ENCODE results near the gene DGKD. TPM values are rescaled to one million over a fixed set of nuclear protein-coding genes. Genes with fewer than 3 reads are reported as not detected.

DGKD gene
- total and polyA plus RNA-seq, 2 donors (not counting 1 experiment from before 2014, with no cell fraction given): 224 to 396 TPM

GRCh38 chr2:233341296-233341695, 13.0 kb upstream of the DGKD start:
- Histone ChIP-seq H3K79me2 (ENCODE audit: control insufficient read depth, insufficient read depth, low read length) (no peaks in the 10 kb centered on the region), H4K20me1 (ENCODE audit: control insufficient read depth, insufficient read depth, low read length, poor library complexity, severe bottlenecking) (no peaks in the 10 kb centered on the region), H3K9ac (ENCODE audit: low read length) (no peak overlapping the region), H2AFZ (ENCODE audit: insufficient read depth, low read depth, low read length, poor library complexity, severe bottlenecking) (no peak overlapping the region), H3K4me2 (replicated peaks; ENCODE audit: low read depth, low read length, poor library complexity, severe bottlenecking) (no peak overlapping the region), H3K9me3 (ENCODE audit: control extremely low read depth in 1 of 3, control insufficient read depth in 2 of 3, insufficient read depth in 1 of 3, low read length in 2 of 3) (no peaks in the 10 kb centered on the region), H3K27ac (ENCODE audit: low read length in 2 of 2) (no peak overlapping the region), H3K4me1 (ENCODE audit: control insufficient read depth in 2 of 2, insufficient read depth in 2 of 2, low read length in 2 of 2) (peaks cover 19 to 43% of the 10 kb centered on the region in 2 donors), H3K27me3 (replicated peaks in 1 of 4; ENCODE audit: control extremely low read depth in 1 of 4, control insufficient read depth in 3 of 4, insufficient read depth in 4 of 4, low read length in 3 of 4) (no peaks in the 10 kb centered on the region), H3K36me3 (replicated peaks in 1 of 2; ENCODE audit: control extremely low read depth in 1 of 2, control insufficient read depth in 1 of 2, extremely low read depth in 1 of 2, insufficient read depth in 2 of 2, low read length in 1 of 2) (no peaks in the 10 kb centered on the region), H3K4me3 (ENCODE audit: control extremely low read depth in 1 of 5, extremely low read depth in 1 of 5, insufficient read depth in 1 of 5, low read depth in 2 of 5, low read length in 4 of 5) (no peak overlapping the region)
- no peaks in the 10 kb centered on the region for H3K9me3 Mint-ChIP-seq (ENCODE audit: insufficient read depth)
- no peaks in the 10 kb centered on the region for H3K27me3 Mint-ChIP-seq
- intact Hi-C loops (cut with micrococcal nuclease): no loop called here
- 95% methylated on average over 2 of the region's 3 CpGs for WGBS (ENCODE audit: insufficient coverage)
- DNase-seq: no peak
- CTCF ChIA-PET: interaction anchor here (1.5 to 2.2 kb wide), 2 partner anchors 10 to 16 kb away, joined by 4 to 7 read pairs; no protein-coding TSS in a partner anchor
- ATAC-seq (ENCODE audit: low read depth): no peak
- H3K4me3 Mint-ChIP-seq: no peak overlapping the region
- TF ChIP-seq CTCF (IDR thresholded peaks at IDR 0.05) (no peak), EZH2 (IDR thresholded peaks at IDR 0.05; ENCODE audit: borderline replicate concordance, insufficient read depth, low read depth, low read length, poor library complexity, severe bottlenecking) (no peak)
- POLR2A ChIA-PET: interaction anchor here (0.7 to 2.5 kb wide), 2 partner anchors 12 to 18 kb away, joined by 6 to 9 read pairs; partner anchors contain the start of gene DGKD
- no peak overlapping the region for H3K27ac Mint-ChIP-seq
- H3K4me1 Mint-ChIP-seq: peaks cover 49% of the 10 kb centered on the region

- H3K4me3 Mint-ChIP-seq: no peak overlapping the region
- H3K27ac Mint-ChIP-seq: no peak overlapping the region
- Histone ChIP-seq H3K9me3 (ENCODE audit: control extremely low read depth in 1 of 3, control insufficient read depth in 2 of 3, insufficient read depth in 1 of 3, low read length in 2 of 3) (no peaks in the 10 kb centered on the region), H3K79me2 (ENCODE audit: control insufficient read depth, insufficient read depth, low read length) (no peaks in the 10 kb centered on the region), H3K36me3 (replicated peaks in 1 of 2; ENCODE audit: control extremely low read depth in 1 of 2, control insufficient read depth in 1 of 2, extremely low read depth in 1 of 2, insufficient read depth in 2 of 2, low read length in 1 of 2) (no peaks in the 10 kb centered on the region), H3K4me1 (ENCODE audit: control insufficient read depth in 2 of 2, insufficient read depth in 2 of 2, low read length in 2 of 2) (peaks cover 19 to 42% of the 10 kb centered on the region in 2 donors), H3K9ac (ENCODE audit: low read length) (no peak overlapping the region), H4K20me1 (ENCODE audit: control insufficient read depth, insufficient read depth, low read length, poor library complexity, severe bottlenecking) (no peaks in the 10 kb centered on the region), H2AFZ (ENCODE audit: insufficient read depth, low read depth, low read length, poor library complexity, severe bottlenecking) (no peak overlapping the region), H3K27ac (ENCODE audit: low read length in 2 of 2) (no peak overlapping the region), H3K27me3 (replicated peaks in 1 of 4; ENCODE audit: control extremely low read depth in 1 of 4, control insufficient read depth in 3 of 4, insufficient read depth in 4 of 4, low read length in 3 of 4) (no peaks in the 10 kb centered on the region), H3K4me3 (ENCODE audit: control extremely low read depth in 1 of 5, extremely low read depth in 1 of 5, insufficient read depth in 1 of 5, low read depth in 2 of 5, low read length in 4 of 5) (no peak overlapping the region), H3K4me2 (replicated peaks; ENCODE audit: low read depth, low read length, poor library complexity, severe bottlenecking) (no peak overlapping the region)
- H3K27me3 Mint-ChIP-seq: no peaks in the 10 kb centered on the region
- peaks cover 52% of the 10 kb centered on the region for H3K4me1 Mint-ChIP-seq
- H3K9me3 Mint-ChIP-seq (ENCODE audit: insufficient read depth): no peaks in the 10 kb centered on the region
- CTCF ChIA-PET: interaction anchor here (0.7 to 2.2 kb wide), 4 partner anchors 10 to 81 kb away, joined by 3 to 7 read pairs (median 4); no protein-coding TSS in a partner anchor
- WGBS (ENCODE audit: insufficient coverage): 100% methylated on average over 3 of the region's 5 CpGs
- DNase-seq (no peak), ATAC-seq (ENCODE audit: low read depth) (no peak)
- TF ChIP-seq CTCF (IDR thresholded peaks at IDR 0.05) (no peak), EZH2 (IDR thresholded peaks at IDR 0.05; ENCODE audit: borderline replicate concordance, insufficient read depth, low read depth, low read length, poor library complexity, severe bottlenecking) (no peak)
- intact Hi-C loops (cut with micrococcal nuclease): no loop called here
- POLR2A ChIA-PET: interaction anchor here (0.6 to 2.5 kb wide), 7 partner anchors 8 to 572 kb away, joined by 3 to 9 read pairs (median 4); partner anchors contain the start of gene DGKD
These were observed 12.0 kb upstream of the DGKD start for GRCh38 chr2:233342301-233342700.
